Stimulated activated CD8-positive, alpha-beta memory T cell treated with anti-CD3 and anti-CD28 coated beads, Interleukin-7, amount 100 ng/mL, for 24 hours (primary cell): ENCODE data around the gene CD101.
"Not testable (repeated sequence)": the region's sequence is repeated elsewhere in the genome, so short reads cannot be mapped to it uniquely, and the experiment has no call there.

Experiments
- DNase-seq: peaks from one replicate; pipeline ENCODE4 v3.0.0-alpha.2; 2020; ENCODE audit warnings: low read depth

CD101 gene

GRCh38 chr1:117001254-117001927 is at the start of gene CD101:
Gene CD101, plus strand, starts transcription at chr1:117001760. Its CDS starts 58 bp downstream, at chr1:117001818.
- no peak for DNase-seq

DNA sequence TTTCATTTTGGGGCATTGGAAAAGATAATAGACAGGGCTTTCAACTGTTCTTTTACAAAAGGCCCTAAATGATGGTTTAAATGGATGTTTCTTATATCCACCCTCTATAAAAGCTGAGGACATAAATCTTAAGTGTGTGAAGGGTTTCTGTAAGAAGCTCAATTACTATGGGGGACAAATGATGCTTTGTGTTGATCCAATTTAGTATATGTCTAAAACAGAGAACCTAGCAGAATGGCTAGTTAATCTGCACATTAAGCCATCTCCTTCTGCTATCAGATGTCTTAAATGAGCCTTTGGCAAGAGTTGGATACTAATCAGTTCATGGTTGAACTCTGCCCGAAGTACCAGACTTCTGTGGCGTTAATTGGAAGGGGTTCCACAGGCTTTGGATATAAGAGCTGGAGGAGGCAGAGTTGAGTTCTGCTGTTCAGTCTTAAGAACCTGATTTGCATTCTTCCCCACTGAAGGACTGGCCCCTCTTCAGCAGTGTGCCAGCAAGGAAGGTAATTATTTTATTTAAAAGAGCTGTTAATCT is 48.8 kb upstream of the CD101 start:
- DNase-seq = no peak

DNA sequence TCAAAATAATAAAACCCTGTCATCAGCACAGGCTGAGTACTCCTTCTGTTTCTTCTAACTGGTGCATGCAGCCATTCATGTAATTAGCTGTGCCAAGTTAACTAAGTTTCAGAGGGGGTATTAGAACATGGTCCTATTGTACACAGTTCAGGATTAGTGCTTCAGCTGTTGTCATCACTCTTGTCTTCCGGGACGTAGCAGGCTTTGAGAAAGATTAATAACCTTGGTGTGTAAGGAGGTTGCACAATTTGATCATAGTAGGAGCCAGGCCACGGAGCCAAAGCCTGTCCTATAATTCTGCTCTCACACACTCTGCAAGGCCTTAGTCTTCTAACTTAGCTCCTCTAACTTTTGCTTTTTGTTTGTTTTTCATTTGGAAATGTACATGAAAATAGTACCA is 47.1 kb upstream of the CD101 start:
- DNase-seq = no peak

DNA sequence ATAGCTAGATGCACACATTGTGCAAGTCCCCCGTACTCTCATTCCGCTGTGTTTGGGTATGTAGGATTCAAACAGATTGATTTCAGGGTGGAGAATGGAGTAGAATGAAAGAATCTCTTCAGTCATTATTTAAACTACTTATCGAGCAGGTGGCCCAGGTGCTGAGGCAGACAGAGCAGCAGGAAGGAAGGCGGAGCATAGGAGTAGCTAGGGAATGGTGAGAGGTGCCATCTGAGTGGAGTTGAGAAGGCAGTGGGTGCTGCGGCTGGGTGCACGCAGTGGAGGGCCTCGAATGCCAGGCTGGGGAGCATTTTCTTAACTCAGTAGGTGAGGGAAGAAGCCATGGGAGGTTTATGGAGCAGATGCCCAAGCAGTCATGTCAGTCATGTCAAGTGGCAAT is 45.2 kb upstream of the CD101 start:
- DNase-seq = no peak

- no peak for DNase-seq
These were observed 43.9 kb upstream of the CD101 start for GRCh38 chr1:116957646-116958045.

- no peak for DNase-seq
These were observed 43.5 kb upstream of the CD101 start for GRCh38 chr1:116958110-116958509.

DNA sequence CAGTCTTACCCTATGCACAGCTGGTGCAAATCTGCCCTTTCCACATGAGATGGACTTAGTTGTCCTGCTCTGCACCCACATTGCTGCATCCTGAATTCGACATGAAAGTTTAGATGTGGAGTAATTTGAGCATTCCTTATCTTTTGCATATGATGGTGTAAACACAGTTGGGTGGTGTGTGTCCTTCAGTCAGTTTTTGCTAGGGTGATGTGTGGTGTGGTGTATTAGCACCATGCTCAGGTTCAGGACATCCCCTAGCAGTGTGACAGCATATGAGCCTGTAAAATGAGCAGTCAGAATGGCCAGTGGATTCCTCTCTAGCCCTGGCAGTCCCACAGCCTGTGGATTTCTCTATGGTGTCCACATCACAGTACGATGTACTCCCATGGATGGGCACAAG is 42.6 kb upstream of the CD101 start:
- no peak for DNase-seq

DNA sequence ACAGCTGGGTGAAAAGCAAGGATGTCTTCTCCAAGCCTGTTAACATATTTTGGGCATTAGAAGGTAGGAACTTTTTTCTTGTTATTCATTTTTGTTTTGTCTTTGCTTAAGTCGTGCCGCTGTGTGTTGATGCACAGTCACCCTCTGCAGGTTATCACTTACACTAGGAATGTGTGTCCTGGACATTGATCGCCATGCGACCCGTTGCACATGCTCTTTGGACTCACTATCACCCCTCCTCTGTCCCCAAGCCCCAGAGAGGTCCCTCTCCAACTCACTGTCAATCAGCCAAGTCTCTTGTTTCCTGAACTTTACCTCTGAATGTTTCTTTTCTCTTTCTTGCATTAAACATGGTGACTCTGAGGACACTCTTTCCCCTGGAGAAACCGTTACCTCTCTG is 40.0 kb upstream of the CD101 start:
- no peak for DNase-seq

GRCh38 chr1:116962987-116963639 is 38.4 kb upstream of the CD101 start:
- DNase-seq = no peak

DNA sequence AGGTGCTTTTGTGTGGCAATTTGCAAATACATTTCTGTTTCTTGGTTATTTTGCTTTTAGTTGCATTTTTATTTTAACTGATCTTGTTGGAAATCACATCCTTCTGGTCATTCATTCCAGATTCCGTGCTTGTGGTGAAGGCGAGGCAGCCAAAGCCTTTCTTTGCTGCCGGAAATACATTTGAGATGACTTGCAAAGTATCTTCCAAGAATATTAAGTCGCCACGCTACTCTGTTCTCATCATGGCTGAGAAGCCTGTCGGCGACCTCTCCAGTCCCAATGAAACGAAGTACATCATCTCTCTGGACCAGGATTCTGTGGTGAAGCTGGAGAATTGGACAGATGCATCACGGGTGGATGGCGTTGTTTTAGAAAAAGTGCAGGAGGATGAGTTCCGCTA is 34.8 kb upstream of the CD101 start:
- no peak for DNase-seq

GRCh38 chr1:116968724-116969123 is 32.8 kb upstream of the CD101 start:
- DNase-seq = no peak

- no peak for DNase-seq
These were observed 30.2 kb upstream of the CD101 start for GRCh38 chr1:116971258-116971860.

- DNase-seq = no peak
These were observed 29.4 kb upstream of the CD101 start for GRCh38 chr1:116971965-116972673.

- DNase-seq = no peak
These were observed 28.9 kb upstream of the CD101 start for GRCh38 chr1:116972674-116973030.

- not testable (repeated sequence) for DNase-seq
These were observed 21.3 kb upstream of the CD101 start for GRCh38 chr1:116980309-116980708.

- DNase-seq = no peak
These were observed 20.0 kb upstream of the CD101 start for GRCh38 chr1:116981521-116982037.

- no peak for DNase-seq
These were observed 19.1 kb upstream of the CD101 start for GRCh38 chr1:116982319-116983004.

DNA sequence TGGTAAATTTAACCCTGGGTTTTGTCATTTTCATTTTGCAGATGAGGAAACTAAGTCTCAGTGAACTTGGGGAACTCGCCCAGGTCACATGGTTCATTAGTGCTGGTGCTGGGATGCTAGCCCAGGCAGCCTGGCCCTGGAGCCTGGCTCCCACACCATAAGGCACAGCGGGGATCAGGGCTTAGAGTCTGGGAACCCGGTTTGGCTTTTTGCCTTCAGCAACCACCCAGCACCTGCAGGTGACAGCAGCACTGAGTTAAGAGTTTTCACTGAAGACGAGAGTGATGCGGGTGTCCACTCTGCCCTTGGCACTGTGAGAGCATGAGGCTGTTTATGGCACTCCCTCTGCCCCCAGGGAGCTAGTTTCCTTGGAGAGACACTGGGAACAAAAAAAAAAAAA is 18.4 kb upstream of the CD101 start:
- no peak for DNase-seq

GRCh38 chr1:116983678-116984077 is 17.9 kb upstream of the CD101 start:
- no peak for DNase-seq

GRCh38 chr1:116984406-116985160 is 17.0 kb upstream of the CD101 start:
- DNase-seq = no peak
